CD14-positive monocyte (primary cell): ENCODE results near the gene NIPAL4. TPM values are rescaled to one million over a fixed set of nuclear protein-coding genes. Genes with fewer than 3 reads are reported as not detected.

Experiments used
- DNase-seq, 3 donors: peaks; one replicate each; pipeline ENCODE4 v3.0.0-alpha.2; 2011 to 2022
- H2AFZ ChIP-seq: 2 replicates; pipeline ENCODE4 v1.6.0; 2012; ENCODE audit warnings: mild to moderate bottlenecking, low read depth, low read length, inconsistent platforms; ENCODE audit not compliant: insufficient read depth, poor library complexity, severe bottlenecking
- H3K27ac ChIP-seq, 2 donors: 1 replicate in 1 of 2; 2 replicates in 1 of 2; pipeline ENCODE4 v1.5.1; 2012 to 2013; ENCODE audit warnings: low read length in 2 of 2, control low read depth in 1 of 2, inconsistent platforms in 1 of 2, low read depth in 1 of 2, mild to moderate bottlenecking in 1 of 2
- H3K27me3 ChIP-seq, 2 donors: one replicate each; pipeline versions ENCODE4 v1.6.0 to v1.6.1; 2011 to 2013; ENCODE audit warnings: low read length in 2 of 2; ENCODE audit not compliant: control insufficient read depth in 2 of 2, insufficient read depth in 2 of 2
- H3K36me3 ChIP-seq, 2 donors: replicated peaks in 1 of 2; 1 replicate in 1 of 2; 2 replicates in 1 of 2; pipeline versions ENCODE4 v1.5.1 to v1.6.1; 2012 to 2013; ENCODE audit warnings: low read length in 2 of 2, control low read depth in 1 of 2, inconsistent platforms in 1 of 2, mild to moderate bottlenecking in 1 of 2; ENCODE audit not compliant: insufficient read depth in 2 of 2, control insufficient read depth in 1 of 2
- H3K4me1 ChIP-seq, 2 donors: 1 replicate in 1 of 2; 2 replicates in 1 of 2; pipeline versions ENCODE4 v1.5.1 to v1.6.1; 2012 to 2013; ENCODE audit warnings: low read length in 2 of 2, control low read depth in 1 of 2, inconsistent platforms in 1 of 2, mild to moderate bottlenecking in 1 of 2, moderate library complexity in 1 of 2; ENCODE audit not compliant: insufficient read depth in 2 of 2, control insufficient read depth in 1 of 2
- H3K4me2 ChIP-seq: replicated peaks from 2 replicates; pipeline ENCODE3; 2012; ENCODE audit warnings: low read length, moderate library complexity, mild to moderate bottlenecking; ENCODE audit not compliant: poor library complexity, severe bottlenecking; ENCODE audit errors: extremely low read depth
- H3K4me3 ChIP-seq, 3 experiments: fragments of 200-600 bp in 1 of 3; sonication (generic) in 1 of 3; replicated peaks in 1 of 3; 1 replicate in 2 of 3; 2 replicates in 1 of 3; pipeline ENCODE4 v1.5.1; 2011 to 2013; ENCODE audit warnings: low read length in 3 of 3, mild to moderate bottlenecking in 3 of 3, control low read depth in 2 of 3, low read depth in 2 of 3, inconsistent platforms in 1 of 3, moderate library complexity in 1 of 3
- H3K79me2 ChIP-seq: 2 replicates; pipeline ENCODE4 v1.6.0; 2012; ENCODE audit warnings: mild to moderate bottlenecking, control low read depth, inconsistent platforms, low read length, moderate library complexity; ENCODE audit not compliant: insufficient read depth
- H3K9ac ChIP-seq: 2 replicates; pipeline ENCODE4 v1.6.0; 2017; ENCODE audit warnings: low read length, mild to moderate bottlenecking; ENCODE audit not compliant: insufficient read depth, poor library complexity, severe bottlenecking
- H3K9me3 ChIP-seq, 2 donors: replicated peaks in 1 of 2; 1 replicate in 1 of 2; 2 replicates in 1 of 2; pipeline versions ENCODE4 v1.5.1 to v1.6.1; 2012 to 2013; ENCODE audit warnings: low read length in 2 of 2, control low read depth in 1 of 2; ENCODE audit not compliant: control insufficient read depth in 1 of 2, insufficient read depth in 1 of 2
- H4K20me1 ChIP-seq: 2 replicates; pipeline ENCODE4 v1.6.0; 2012; ENCODE audit warnings: mild to moderate bottlenecking, low read length, control low read depth, moderate library complexity; ENCODE audit not compliant: insufficient read depth
- H3K27ac Mint-ChIP-seq, 7 donors: one replicate each; pipeline ENCODE4 v1.8.0; 2020; ENCODE audit warnings: mild to moderate bottlenecking in 7 of 7, mixed read lengths in 7 of 7, moderate library complexity in 6 of 7, inconsistent platforms in 2 of 7
- H3K27me3 Mint-ChIP-seq, 3 donors: one replicate each; pipeline ENCODE4 v1.8.0; 2021 to 2022; ENCODE audit warnings: low read depth in 3 of 3, mild to moderate bottlenecking in 3 of 3, mixed read lengths in 3 of 3, moderate library complexity in 3 of 3, inconsistent platforms in 1 of 3
- H3K36me3 Mint-ChIP-seq, 2 donors: one replicate each; pipeline ENCODE4 v1.8.0; 2020; ENCODE audit warnings: mixed read lengths in 2 of 2, inconsistent platforms in 1 of 2, mild to moderate bottlenecking in 1 of 2
- H3K4me1 Mint-ChIP-seq: one replicate; pipeline ENCODE4 v1.8.0; 2020; ENCODE audit warnings: mild to moderate bottlenecking, mixed read lengths
- H3K4me3 Mint-ChIP-seq, 2 donors: one replicate each; pipeline ENCODE4 v1.8.0; 2020; ENCODE audit warnings: mild to moderate bottlenecking in 2 of 2, mixed read lengths in 2 of 2, moderate library complexity in 1 of 2
- H3K9me3 Mint-ChIP-seq, 7 donors: one replicate each; pipeline ENCODE4 v1.8.0; 2020 to 2022; ENCODE audit warnings: mixed read lengths in 7 of 7, mild to moderate bottlenecking in 6 of 7, moderate library complexity in 6 of 7, inconsistent platforms in 2 of 7
- WGBS: methylation state at CpG from one replicate; pipeline ENCODE4 v1.1.5; 2013; ENCODE audit warnings: missing lambda C conversion rate; ENCODE audit not compliant: insufficient coverage; 5-methylcytosine and 5-hydroxymethylcytosine counted together
- intact Hi-C, 2 donors: fragments of 100-400 bp; cut with micrococcal nuclease; formaldehyde crosslinking; loops; one replicate each; pipeline versions ENCODE4 v1.15.0 to v1.15.1; 2023
- polyA plus RNA-seq, 3 donors: library from polyadenylated mRNA; depleted of rRNA in 1 of 3; unstranded in 2 of 3; stranded (reverse) in 1 of 3; fragments of 300-500 nt in 2 of 3; fragments of >200 nt in 1 of 3; fragmentation: Illumina TruSeq in 2 of 3; gene quantifications; 1 replicate in 2 of 3; 2 replicates in 1 of 3; pipeline ENCODE4 v1.2.3, GENCODE V29; 2012 to 2021
- TF ChIP-seq, protein P1 (sequence below): fragments of 200-600 bp; IDR thresholded peaks from one replicate; pipeline ENCODE4 v1.8.0; 2022; ENCODE audit warnings: antibody characterized with exemption, mild to moderate bottlenecking

NIPAL4 gene
- polyA plus RNA-seq, 3 donors: 0.04 to 2.3 TPM; not detected in 1

DNA sequence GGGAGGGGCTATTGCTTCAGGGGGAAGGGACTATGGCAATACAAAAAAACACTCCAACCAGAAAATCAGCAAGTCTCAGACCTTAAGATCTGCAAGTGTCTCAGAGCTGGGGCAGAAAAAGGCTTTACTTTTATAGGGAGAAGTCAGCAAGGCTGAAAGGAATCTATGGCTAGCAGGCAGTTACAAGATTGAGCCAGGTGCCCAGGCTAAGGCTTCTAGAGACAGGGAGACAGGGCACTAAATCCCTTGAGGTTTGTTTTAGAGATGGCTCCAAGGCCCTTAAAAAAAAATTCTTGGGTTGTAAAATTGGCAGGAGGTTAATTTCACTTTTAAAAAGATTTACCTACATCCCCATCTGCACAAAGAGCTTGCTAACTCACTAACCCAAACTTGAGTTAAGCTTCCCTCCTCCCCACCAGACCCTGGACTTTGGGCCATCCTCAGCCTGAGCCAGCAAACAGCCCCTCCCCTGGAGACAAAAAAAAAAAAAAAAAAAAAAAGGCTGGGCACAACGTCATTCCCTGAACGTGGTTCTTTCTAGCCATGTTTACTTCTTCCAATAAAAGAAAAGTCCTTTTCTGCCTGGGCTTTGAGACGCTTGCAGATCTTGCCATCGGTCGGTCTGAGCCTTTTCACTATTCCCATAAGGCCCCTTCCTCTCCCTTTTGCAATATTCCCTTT, 17.9 kb downstream of the NIPAL4 start:
- Histone ChIP-seq H3K27ac (no peak overlapping the region), H2AFZ (no peak overlapping the region), H3K4me3 (no peak overlapping the region), H3K9ac (no peak overlapping the region), H3K79me2 (no peaks in the 10 kb centered on the region), H4K20me1 (peaks cover 7% of the 10 kb centered on the region), H3K36me3 (peaks cover 23 to 60% of the 10 kb centered on the region in 2 donors), H3K9me3 (no peaks in the 10 kb centered on the region), H3K4me2 (no peak overlapping the region), H3K4me1 (peaks cover 12 to 13% of the 10 kb centered on the region in 2 donors), H3K27me3 (no peaks in the 10 kb centered on the region)
- Mint-ChIP-seq H3K9me3 (peaks cover 0 to 4% (median 0%) of the 10 kb centered on the region in 7 donors), H3K4me3 (no peak overlapping the region), H3K36me3 (peaks cover 64 to 69% of the 10 kb centered on the region in 2 donors), H3K27me3 (peaks cover 0 to 4% (median 1%) of the 10 kb centered on the region in 3 donors), H3K4me1 (peaks cover 12% of the 10 kb centered on the region), H3K27ac (peak overlapping the region in 1 of 7 donors; percentile 40)
- intact Hi-C loops: loop anchor here (5.0 kb wide), 3 partner anchors 46 to 151 kb away; a partner anchor contains a TSS
- no CpG with 5 or more reads among the region's 5 CpGs for WGBS
- no peak for DNase-seq
- TF ChIP-seq, protein P1, sequence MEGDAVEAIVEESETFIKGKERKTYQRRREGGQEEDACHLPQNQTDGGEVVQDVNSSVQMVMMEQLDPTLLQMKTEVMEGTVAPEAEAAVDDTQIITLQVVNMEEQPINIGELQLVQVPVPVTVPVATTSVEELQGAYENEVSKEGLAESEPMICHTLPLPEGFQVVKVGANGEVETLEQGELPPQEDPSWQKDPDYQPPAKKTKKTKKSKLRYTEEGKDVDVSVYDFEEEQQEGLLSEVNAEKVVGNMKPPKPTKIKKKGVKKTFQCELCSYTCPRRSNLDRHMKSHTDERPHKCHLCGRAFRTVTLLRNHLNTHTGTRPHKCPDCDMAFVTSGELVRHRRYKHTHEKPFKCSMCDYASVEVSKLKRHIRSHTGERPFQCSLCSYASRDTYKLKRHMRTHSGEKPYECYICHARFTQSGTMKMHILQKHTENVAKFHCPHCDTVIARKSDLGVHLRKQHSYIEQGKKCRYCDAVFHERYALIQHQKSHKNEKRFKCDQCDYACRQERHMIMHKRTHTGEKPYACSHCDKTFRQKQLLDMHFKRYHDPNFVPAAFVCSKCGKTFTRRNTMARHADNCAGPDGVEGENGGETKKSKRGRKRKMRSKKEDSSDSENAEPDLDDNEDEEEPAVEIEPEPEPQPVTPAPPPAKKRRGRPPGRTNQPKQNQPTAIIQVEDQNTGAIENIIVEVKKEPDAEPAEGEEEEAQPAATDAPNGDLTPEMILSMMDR: no peak

DNA sequence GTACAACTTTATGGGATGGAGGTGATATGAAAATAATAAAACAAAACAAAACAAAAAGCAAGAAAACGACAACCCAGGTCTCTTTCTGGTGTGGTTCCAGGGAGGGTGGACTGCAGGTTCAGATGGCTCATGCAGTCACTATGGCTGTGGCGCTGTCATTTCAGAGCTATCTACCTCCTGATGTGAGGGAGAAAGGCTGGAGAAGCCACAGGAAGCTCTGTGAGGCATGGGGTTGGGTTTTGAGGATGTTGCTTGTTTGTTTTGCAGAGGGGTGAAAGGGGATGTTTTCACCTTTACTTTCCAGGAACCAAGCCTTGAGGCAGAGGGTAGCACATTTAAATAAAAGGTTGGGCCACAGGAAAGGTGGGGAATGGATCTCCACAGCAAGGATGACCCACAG, 18.7 kb downstream of the NIPAL4 start:
- intact Hi-C loops: loop anchor here (5.0 kb wide), 3 partner anchors 46 to 151 kb away; a partner anchor contains a TSS
- peaks cover 27 to 66% of the 10 kb centered on the region in 2 donors for H3K36me3 ChIP-seq
- Mint-ChIP-seq H3K27me3 (peaks cover 0 to 4% (median 1%) of the 10 kb centered on the region in 3 donors), H3K36me3 (peaks cover 69 to 76% of the 10 kb centered on the region in 2 donors), H3K4me1 (peaks cover 4% of the 10 kb centered on the region), H3K9me3 (peaks cover 0 to 4% (median 0%) of the 10 kb centered on the region in 7 donors), H3K27ac (peak overlapping the region in 2 of 7 donors; percentile 16 to 66), H3K4me3 (no peak overlapping the region)
- H4K20me1 ChIP-seq: peaks cover 7% of the 10 kb centered on the region
- no peaks in the 10 kb centered on the region for H3K9me3 ChIP-seq
- no peak overlapping the region for H3K4me2 ChIP-seq
- TF ChIP-seq, protein P1: no peak
- peaks cover 4 to 6% of the 10 kb centered on the region in 2 donors for H3K4me1 ChIP-seq
- no peak overlapping the region for H3K27ac ChIP-seq
- no peaks in the 10 kb centered on the region for H3K27me3 ChIP-seq
- H3K9ac ChIP-seq: no peak overlapping the region
- H3K4me3 ChIP-seq: no peak overlapping the region
- DNase-seq: no peak
- no peaks in the 10 kb centered on the region for H3K79me2 ChIP-seq
- H2AFZ ChIP-seq: no peak overlapping the region
- WGBS: 91% methylated on average over 2 of the region's 2 CpGs
